Neural progenitor cell (in vitro differentiated cells): Measurements from ENCODE around the gene FUS. TPM values are rescaled to one million over a fixed set of nuclear protein-coding genes. Genes with fewer than 3 reads are reported as not detected.
"Not testable (repeated sequence)": the region's sequence is repeated elsewhere in the genome, so short reads cannot be mapped to it uniquely, and the experiment has no call there.

Source experiments
- DNase-seq: peaks from one replicate; pipeline ENCODE4 v3.0.0-alpha.2; 2016; ENCODE audit warnings: low spot score
- H2AFZ ChIP-seq: fragments of 200-600 bp; sonication (generic); replicated peaks from 2 replicates; pipeline ENCODE4 v1.6.1; 2016; ENCODE audit warnings: antibody characterized with exemption
- H3F3A ChIP-seq: fragments of 200-600 bp; sonication (generic); 2 replicates; pipeline ENCODE4 v1.6.1; 2016; ENCODE audit warnings: antibody characterized with exemption, low read depth
- H3K27ac ChIP-seq: fragments of 200-600 bp; sonication (generic); 2 replicates; pipeline ENCODE4 v1.5.1; 2016; ENCODE audit warnings: mild to moderate bottlenecking
- H3K27me3 ChIP-seq: fragments of 200-600 bp; sonication (generic); 2 replicates; pipeline ENCODE4 v1.6.1; 2016; ENCODE audit warnings: mild to moderate bottlenecking, moderate library complexity
- H3K36me3 ChIP-seq: fragments of 200-600 bp; sonication (generic); 2 replicates; pipeline ENCODE4 v1.5.1; 2016
- H3K4me1 ChIP-seq: fragments of 200-600 bp; sonication (generic); 2 replicates; pipeline ENCODE4 v1.6.1; 2016; ENCODE audit warnings: mixed run types
- H3K4me2 ChIP-seq: fragments of 200-600 bp; sonication (generic); 2 replicates; pipeline ENCODE4 v1.6.1; 2016
- H3K4me3 ChIP-seq: fragments of 200-600 bp; sonication (generic); 2 replicates; pipeline ENCODE4 v1.5.1; 2016
- H3K79me2 ChIP-seq: fragments of 200-600 bp; sonication (generic); 2 replicates; pipeline ENCODE4 v1.6.1; 2016; ENCODE audit warnings: low read depth
- H3K9ac ChIP-seq: fragments of 200-600 bp; sonication (generic); 2 replicates; pipeline ENCODE4 v1.6.1; 2016
- H3K9me3 ChIP-seq: fragments of 200-600 bp; sonication (generic); 2 replicates; pipeline ENCODE4 v1.5.1; 2016; ENCODE audit warnings: low read depth
- H4K20me1 ChIP-seq: fragments of 200-600 bp; sonication (generic); 2 replicates; pipeline ENCODE4 v1.6.1; 2016; ENCODE audit warnings: low read depth
- H3K27ac Mint-ChIP-seq: 3 replicates; pipeline ENCODE4 v1.8.0; 2021; ENCODE audit warnings: mixed read lengths
- H3K27me3 Mint-ChIP-seq: 2 replicates; pipeline ENCODE4 v1.8.0; 2022; ENCODE audit warnings: low read depth, mild to moderate bottlenecking, inconsistent platforms, moderate library complexity, mixed read lengths; ENCODE audit not compliant: insufficient read depth
- H3K36me3 Mint-ChIP-seq: 3 replicates; pipeline ENCODE4 v1.8.0; 2021; ENCODE audit warnings: mixed read lengths
- H3K4me1 Mint-ChIP-seq: 3 replicates; pipeline ENCODE4 v1.8.0; 2021; ENCODE audit warnings: mixed read lengths
- H3K4me3 Mint-ChIP-seq: 3 replicates; pipeline ENCODE4 v1.8.0; 2021; ENCODE audit warnings: mild to moderate bottlenecking, moderate library complexity, mixed read lengths
- H3K9me3 Mint-ChIP-seq: 3 replicates; pipeline ENCODE4 v1.8.0; 2020; ENCODE audit warnings: mixed read lengths
- CTCF ChIP-seq: fragments of 200-600 bp; sonication (generic); IDR thresholded peaks from 2 replicates; pipeline ENCODE4 v1.5.1; 2017; ENCODE audit warnings: antibody characterized with exemption, mild to moderate bottlenecking
- EZH2 ChIP-seq: fragments of 200-600 bp; sonication (generic); IDR thresholded peaks from 2 replicates; pipeline ENCODE4 v1.6.1; 2017; ENCODE audit warnings: antibody characterized with exemption, mild to moderate bottlenecking, moderate library complexity
- EZH2phosphoT487 ChIP-seq: fragments of 200-600 bp; sonication (generic); IDR thresholded peaks from 2 replicates; pipeline ENCODE4 v1.6.1; 2017; ENCODE audit warnings: antibody characterized with exemption
- total RNA-seq: library from RNA; depleted of rRNA; stranded (reverse); fragments of >200 nt; gene quantifications from 2 replicates; pipeline ENCODE4 v1.2.3, GENCODE V29; 2015; ENCODE audit warnings: low replicate concordance

The FUS gene
- total RNA-seq, 1 donor from 2014 or later = 81.7 TPM

GRCh38 chr16:31193874-31194273 is 13.9 kb downstream of the FUS start:
- H3K4me3 Mint-ChIP-seq = no peak overlapping the region

GRCh38 chr16:31194898-31195297 is 15.0 kb downstream of the FUS start:
- Mint-ChIP-seq H3K9me3 (no peaks in the 10 kb centered on the region), H3K4me1 (no peaks in the 10 kb centered on the region), H3K27me3 (peaks cover 15% of the 10 kb centered on the region), H3K27ac (no peak overlapping the region), H3K36me3 (peaks cover 56% of the 10 kb centered on the region), H3K4me3 (no peak overlapping the region)
- TF ChIP-seq EZH2 = no peak
- TF ChIP-seq EZH2phosphoT487 = no peak
- no peak for TF ChIP-seq CTCF
- Histone ChIP-seq H3F3A (peaks cover 94% of the 10 kb centered on the region), H3K79me2 (peaks cover 28% of the 10 kb centered on the region), H3K9ac (no peak overlapping the region), H3K27me3 (no peaks in the 10 kb centered on the region), H3K27ac (no peak overlapping the region), H3K9me3 (no peaks in the 10 kb centered on the region), H3K4me3 (no peak overlapping the region), H3K4me1 (no peaks in the 10 kb centered on the region), H2AFZ (no peak overlapping the region), H3K36me3 (peaks cover 9% of the 10 kb centered on the region), H4K20me1 (peaks cover 95% of the 10 kb centered on the region), H3K4me2 (no peak overlapping the region)
- no peak for DNase-seq

More at GRCh38 chr16:31193874-31194273, 13.9 kb downstream of the FUS start:
- no peak for TF ChIP-seq EZH2phosphoT487
- Histone ChIP-seq H3K9me3 (no peaks in the 10 kb centered on the region), H3K4me1 (no peaks in the 10 kb centered on the region), H3K36me3 (peaks cover 19% of the 10 kb centered on the region), H3K79me2 (peaks cover 38% of the 10 kb centered on the region), H3K4me2 (no peak overlapping the region), H3K9ac (no peak overlapping the region), H3F3A (peaks cover 94% of the 10 kb centered on the region), H3K27ac (no peak overlapping the region), H2AFZ (no peak overlapping the region), H3K4me3 (no peak overlapping the region), H3K27me3 (no peaks in the 10 kb centered on the region), H4K20me1 (peaks cover 95% of the 10 kb centered on the region)
- H3K36me3 Mint-ChIP-seq = peaks cover 57% of the 10 kb centered on the region
- DNase-seq = no peak
- no peaks in the 10 kb centered on the region for H3K4me1 Mint-ChIP-seq
- H3K9me3 Mint-ChIP-seq = no peaks in the 10 kb centered on the region
- peaks cover 15% of the 10 kb centered on the region for H3K27me3 Mint-ChIP-seq
- H3K27ac Mint-ChIP-seq = peak overlapping the region; percentile 86

GRCh38 chr16:31195861-31196260 is 15.9 kb downstream of the FUS start:
- H3K4me3 Mint-ChIP-seq, H3K4me1 Mint-ChIP-seq, H3K27me3 ChIP-seq, H3K9ac ChIP-seq, H3K9me3 ChIP-seq, H3K4me1 ChIP-seq, H3K27ac ChIP-seq, H2AFZ ChIP-seq, DNase-seq, H3K9me3 Mint-ChIP-seq, H3K4me2 ChIP-seq, H3K4me3 ChIP-seq, H3K27ac Mint-ChIP-seq, H3K36me3 ChIP-seq: not testable (repeated sequence)
- H3F3A ChIP-seq = peaks cover 94% of the 10 kb centered on the region
- Mint-ChIP-seq H3K36me3 (peaks cover 48% of the 10 kb centered on the region), H3K27me3 (peaks cover 17% of the 10 kb centered on the region)
- H4K20me1 ChIP-seq = peaks cover 95% of the 10 kb centered on the region
- H3K79me2 ChIP-seq = peaks cover 19% of the 10 kb centered on the region

GRCh38 chr16:31196324-31197088 is 16.6 kb downstream of the FUS start:
- no peak for DNase-seq
- no peaks in the 10 kb centered on the region for H3K4me1 Mint-ChIP-seq
- no peak overlapping the region for H3K27ac Mint-ChIP-seq
- Histone ChIP-seq H3K27me3 (peaks cover 14% of the 10 kb centered on the region), H3K79me2 (peaks cover 14% of the 10 kb centered on the region), H3F3A (peaks cover 94% of the 10 kb centered on the region), H3K36me3 (no peaks in the 10 kb centered on the region), H3K9me3 (no peaks in the 10 kb centered on the region), H2AFZ (no peak overlapping the region), H3K27ac (no peak overlapping the region), H3K9ac (no peak overlapping the region), H3K4me3 (no peak overlapping the region), H4K20me1 (peaks cover 95% of the 10 kb centered on the region), H3K4me1 (no peaks in the 10 kb centered on the region), H3K4me2 (no peak overlapping the region)
- peaks cover 47% of the 10 kb centered on the region for H3K36me3 Mint-ChIP-seq
- no peak for TF ChIP-seq EZH2phosphoT487
- TF ChIP-seq CTCF = no peak
- TF ChIP-seq EZH2 = no peak
- H3K9me3 Mint-ChIP-seq = no peaks in the 10 kb centered on the region
- no peak overlapping the region for H3K4me3 Mint-ChIP-seq
- H3K27me3 Mint-ChIP-seq = peaks cover 22% of the 10 kb centered on the region
